Endothelial cell of umbilical vein (primary cell): Measurements from ENCODE around the gene KAT6B.

Source experiments
- CTCF ChIP-seq, 2 donors: IDR thresholded peaks; 1 replicate in 1 of 2; 2 replicates in 1 of 2; pipeline ENCODE4 v1.5.1; 2011; ENCODE audit warnings: low read length in 2 of 2, mild to moderate bottlenecking in 2 of 2, moderate library complexity in 2 of 2, control low read depth in 1 of 2, inconsistent platforms in 1 of 2, low read depth in 1 of 2; ENCODE audit not compliant: insufficient read depth in 1 of 2; ENCODE audit errors: extremely low read depth in 1 of 2
- EZH2 ChIP-seq: IDR thresholded peaks from 2 replicates; pipeline ENCODE4 v1.6.1; 2012; ENCODE audit warnings: borderline replicate concordance, low read depth, mild to moderate bottlenecking, moderate library complexity, low read length, inconsistent platforms; ENCODE audit not compliant: severe bottlenecking
- MYC ChIP-seq: IDR thresholded peaks from one replicate; pipeline ENCODE4 v1.6.1; 2011; ENCODE audit warnings: mild to moderate bottlenecking, low read depth, low read length
- POLR2A ChIP-seq: IDR thresholded peaks from 2 replicates; pipeline ENCODE4 v1.6.1; 2012; ENCODE audit warnings: low read depth, mild to moderate bottlenecking, control low read depth, low read length
- POLR2AphosphoS5 ChIP-seq: IDR thresholded peaks from 2 replicates; pipeline ENCODE4 v1.6.1; 2012; ENCODE audit warnings: low read depth, mild to moderate bottlenecking, control low read depth, low read length, moderate library complexity; ENCODE audit not compliant: insufficient read depth

GRCh38 chr10:74991435-74991834, 165.0 kb downstream of the KAT6B start:
- TF ChIP-seq EZH2 (no peak), POLR2A (no peak), CTCF (IDR thresholded peaks at IDR 0.05; ENCODE audit: extremely low read depth in 1 of 2, insufficient read depth in 1 of 2, low read depth in 1 of 2, low read length in 2 of 2) (peak in 1 of 2 donors; percentile 24), POLR2AphosphoS5 (no peak), MYC (no peak)
